GM23338 (cell line): ENCODE measurements around the gene AHCY. TPM values are rescaled to one million over a fixed set of nuclear protein-coding genes. Genes with fewer than 3 reads are reported as not detected.

Experiments
- ATAC-seq: fragments of 200-7000 bp; cut with Tn5 transposase; 3 replicates; pipeline ENCODE4 v1.9.1; 2020
- DNase-seq: peaks from one replicate; pipeline ENCODE4 v3.0.0-alpha.2; 2015; ENCODE audit warnings: low spot score
- H2AFZ ChIP-seq: fragments of 200-600 bp; sonication (generic); 2 replicates; pipeline ENCODE4 v1.8.0; 2016; ENCODE audit warnings: antibody characterized with exemption, mild to moderate bottlenecking, moderate library complexity
- H3F3A ChIP-seq: fragments of 200-600 bp; sonication (generic); replicated peaks from 2 replicates; pipeline ENCODE4 v1.8.0; 2017; ENCODE audit warnings: antibody characterized with exemption, mixed run types, low read depth
- H3K27ac ChIP-seq: fragments of 200-600 bp; sonication (generic); 2 replicates; pipeline ENCODE4 v1.6.1; 2016; ENCODE audit warnings: low read depth
- H3K27me3 ChIP-seq: fragments of 200-600 bp; sonication (generic); 2 replicates; pipeline ENCODE4 v1.8.0; 2016; ENCODE audit warnings: mild to moderate bottlenecking, mixed run types, moderate library complexity; ENCODE audit not compliant: insufficient read depth
- H3K36me3 ChIP-seq: fragments of 200-600 bp; sonication (generic); 2 replicates; pipeline ENCODE4 v1.8.0; 2016; ENCODE audit warnings: mild to moderate bottlenecking; ENCODE audit not compliant: insufficient read depth
- H3K4me1 ChIP-seq: fragments of 200-600 bp; sonication (generic); 2 replicates; pipeline ENCODE4 v1.8.0; 2016; ENCODE audit warnings: mild to moderate bottlenecking, moderate library complexity; ENCODE audit not compliant: insufficient read depth
- H3K4me2 ChIP-seq: fragments of 200-600 bp; sonication (generic); 2 replicates; pipeline ENCODE4 v1.7.1; 2017; ENCODE audit warnings: mixed run types
- H3K4me3 ChIP-seq: fragments of 200-600 bp; sonication (generic); 2 replicates; pipeline ENCODE4 v1.6.1; 2016; ENCODE audit warnings: mixed run types
- H3K79me2 ChIP-seq: fragments of 200-600 bp; sonication (generic); replicated peaks from 2 replicates; pipeline ENCODE4 v1.8.0; 2017; ENCODE audit warnings: mild to moderate bottlenecking; ENCODE audit not compliant: insufficient read depth
- H3K9me2 ChIP-seq: fragments of 200-600 bp; sonication (generic); 2 replicates; pipeline ENCODE4 v1.8.0; 2017; ENCODE audit not compliant: insufficient read depth
- H4K20me1 ChIP-seq: fragments of 200-600 bp; sonication (generic); replicated peaks from 2 replicates; pipeline ENCODE4 v1.8.0; 2017; ENCODE audit warnings: mild to moderate bottlenecking; ENCODE audit not compliant: insufficient read depth
- H3K27ac Mint-ChIP-seq: 2 replicates; pipeline ENCODE4 v1.8.0; 2020; ENCODE audit warnings: inconsistent platforms, mild to moderate bottlenecking, moderate library complexity, mixed read lengths
- H3K27me3 Mint-ChIP-seq: 3 replicates; pipeline ENCODE4 v1.8.0; 2022; ENCODE audit warnings: low read depth, mild to moderate bottlenecking, moderate library complexity, mixed read lengths, inconsistent platforms; ENCODE audit not compliant: insufficient read depth, poor library complexity
- H3K36me3 Mint-ChIP-seq: 3 replicates; pipeline ENCODE4 v1.8.0; 2021; ENCODE audit warnings: low read depth, mild to moderate bottlenecking, inconsistent platforms, moderate library complexity, mixed read lengths
- H3K4me1 Mint-ChIP-seq: 3 replicates; pipeline ENCODE4 v1.8.0; 2020; ENCODE audit warnings: mild to moderate bottlenecking, inconsistent platforms, mixed read lengths
- H3K4me3 Mint-ChIP-seq: 3 replicates; pipeline ENCODE4 v1.8.0; 2021; ENCODE audit warnings: moderate library complexity, mild to moderate bottlenecking, inconsistent platforms, mixed read lengths
- H3K9me3 Mint-ChIP-seq: 3 replicates; pipeline ENCODE4 v1.8.0; 2020; ENCODE audit warnings: moderate library complexity, mild to moderate bottlenecking, inconsistent platforms, mixed read lengths
- CREB1 ChIP-seq: fragments of 250-450 bp; sonication (Bioruptor Pico); IDR thresholded peaks from 2 replicates; pipeline ENCODE4 v1.5.0; 2020; ENCODE audit warnings: low read depth, mild to moderate bottlenecking, moderate library complexity
- CTCF ChIP-seq, 2 experiments: fragments of 200-600 bp in 1 of 2; sonication (generic) in 1 of 2; conservative IDR thresholded peaks; 2 replicates each; pipeline versions ENCODE4 v1.5.1 to v1.6.1; 2016 to 2017; ENCODE audit warnings: antibody characterized with exemption in 2 of 2, low read depth in 2 of 2, mild to moderate bottlenecking in 2 of 2, moderate library complexity in 1 of 2
- ETS1 ChIP-seq: IDR thresholded peaks from 2 replicates; pipeline ENCODE4 v1.6.1; 2016; ENCODE audit warnings: antibody characterized with exemption
- JUNB ChIP-seq: IDR thresholded peaks from one replicate; pipeline ENCODE4 v1.6.1; 2016; ENCODE audit warnings: antibody characterized with exemption; ENCODE audit not compliant: unreplicated experiment
- POLR2AphosphoS5 ChIP-seq: IDR thresholded peaks from 2 replicates; pipeline ENCODE4 v1.6.1; 2016; ENCODE audit warnings: antibody characterized with exemption, low read depth
- STAT1 ChIP-seq: IDR thresholded peaks from one replicate; pipeline ENCODE4 v1.6.1; 2016; ENCODE audit warnings: antibody characterized with exemption; ENCODE audit not compliant: unreplicated experiment
- ZNF114 ChIP-seq: fragments of 250-450 bp; sonication (Bioruptor Pico); IDR thresholded peaks from 2 replicates; pipeline ENCODE4 v1.5.0; 2020; ENCODE audit warnings: mild to moderate bottlenecking, moderate library complexity
- ZNF331 ChIP-seq: fragments of 250-450 bp; sonication (Bioruptor Pico); IDR thresholded peaks from 2 replicates; pipeline ENCODE4 v1.5.0; 2020; ENCODE audit warnings: low read depth, mild to moderate bottlenecking, moderate library complexity
- ZNF462 ChIP-seq: fragments of 250-450 bp; sonication (Bioruptor Pico); IDR thresholded peaks from 2 replicates; pipeline ENCODE4 v1.5.0; 2020; ENCODE audit warnings: mild to moderate bottlenecking, moderate library complexity
- long read RNA-seq: library from polyadenylated mRNA; unstranded; transcript quantifications from one replicate; pipeline ENCODE4 v2.0.0, GENCODE V29; 2020; ENCODE audit not compliant: unreplicated experiment
- polyA plus RNA-seq: library from polyadenylated mRNA; unstranded; fragments of >200 nt; fragmentation: Nextera tagmentation; extraction: Ambion mirVana; gene quantifications from 2 replicates; pipeline ENCODE4 v1.2.1, GENCODE V29; 2016
- total RNA-seq: library from RNA; depleted of rRNA; stranded (reverse); fragments of >200 nt; shearing (Covaris generic); gene quantifications from 2 replicates; pipeline ENCODE4 v1.2.3, GENCODE V29; 2014; rRNA removed

Gene AHCY
- total RNA-seq (404 and 423 TPM in 2 replicates), polyA plus RNA-seq (138 and 150 TPM in 2 replicates)
- long read RNA-seq, transcript AHCY-201 (10 exons, 2,143 nt) = major isoform, 309 of 368 reads
- long read RNA-seq, partial matches to known transcripts = 12 of 368 reads
- long read RNA-seq, other reads (novel, unspliced or antisense) = 47 of 368 reads

GRCh38 chr20:34302723-34303533 is at the start of gene AHCY:
Gene AHCY, minus strand, starts transcription at chr20:34303355. Its CDS starts 85 bp downstream, at chr20:34303270.
- Histone ChIP-seq H2AFZ (peak within 1 kb of the TSS; percentile 91; the same call in 1 of the 2 replicates), H3K4me3 (peak within 1 kb of the TSS; percentile 78), H3F3A (peaks cover 11% of the 10 kb centered on the region; the same call in 1 of the 2 replicates), H3K9me2 (no peaks in the 10 kb centered on the region), H3K27me3 (no peaks in the 10 kb centered on the region), H3K4me2 (peak within 1 kb of the TSS; percentile 92), H3K36me3 (0 out of 2 replicates have a peak, but pooled peaks cover 6% of the 10 kb centered on the region), H3K27ac (peak within 1 kb of the TSS; percentile 93), H3K4me1 (peaks cover 18% of the 10 kb centered on the region), H3K79me2 (peaks cover 45% of the 10 kb centered on the region), H4K20me1 (peaks cover 35% of the 10 kb centered on the region)
- no peak within 1 kb of the TSS; the same call in none of the 3 replicates for H3K4me3 Mint-ChIP-seq
- H3K36me3 Mint-ChIP-seq = peaks cover 12% of the 10 kb centered on the region
- no peaks in the 10 kb centered on the region; the same call in 2 of the 3 replicates for H3K9me3 Mint-ChIP-seq
- H3K27me3 Mint-ChIP-seq = peaks cover 11% of the 10 kb centered on the region
- peaks cover 14% of the 10 kb centered on the region for H3K4me1 Mint-ChIP-seq
- DNase-seq (peak; percentile 99), ATAC-seq (peak; percentile 88)
- TF ChIP-seq ZNF114 = no peak
- no peak for TF ChIP-seq JUNB
- TF ChIP-seq CREB1 (CRISPR knock-in tag) = peak; percentile 59
- peak; percentile 98 for TF ChIP-seq POLR2AphosphoS5
- no peak for TF ChIP-seq STAT1
- peak; percentile 86 for TF ChIP-seq ETS1
- peak within 1 kb of the TSS; percentile 98 for H3K27ac Mint-ChIP-seq

GRCh38 chr20:34350095-34350494 is 46.9 kb upstream of the AHCY start:
- H3K36me3 Mint-ChIP-seq = no peaks in the 10 kb centered on the region
- no peaks in the 10 kb centered on the region for H4K20me1 ChIP-seq
- peaks cover 8% of the 10 kb centered on the region for H3K4me1 ChIP-seq
- H3K36me3 ChIP-seq = no peaks in the 10 kb centered on the region
- no peaks in the 10 kb centered on the region for H3K9me3 Mint-ChIP-seq
- H3K27ac Mint-ChIP-seq = no peak overlapping the region
- no peaks in the 10 kb centered on the region for H3F3A ChIP-seq
- H2AFZ ChIP-seq = no peak overlapping the region
- peaks cover 7% of the 10 kb centered on the region for H3K4me1 Mint-ChIP-seq
- H3K4me2 ChIP-seq = no peak overlapping the region
- H3K9me2 ChIP-seq = no peaks in the 10 kb centered on the region
- DNase-seq = no peak
- H3K27me3 Mint-ChIP-seq = peaks cover 2% of the 10 kb centered on the region
- no peaks in the 10 kb centered on the region for H3K79me2 ChIP-seq
- H3K4me3 Mint-ChIP-seq = no peak overlapping the region
- no peaks in the 10 kb centered on the region for H3K27me3 ChIP-seq
- no peak overlapping the region for H3K27ac ChIP-seq
- ATAC-seq = no peak
- no peak overlapping the region for H3K4me3 ChIP-seq
- TF ChIP-seq CTCF (conservative IDR thresholded peaks at IDR 0.05; ENCODE audit: low read depth in 2 of 2) (no peak), JUNB (no peak), ZNF114 (no peak), POLR2AphosphoS5 (no peak), ZNF331 (CRISPR knock-in tag) (no peak), ZNF462 (no peak)
